Sigmoid colon (tissue), 7 donors: ENCODE data around the gene TSPO2. TPM values are rescaled to one million over a fixed set of nuclear protein-coding genes. Genes with fewer than 3 reads are reported as not detected.

Experiments used
- DNase-seq: peaks from one replicate; pipeline ENCODE4 v3.0.0-alpha.2; 2019
- H3K27ac ChIP-seq, 4 donors: fragments of 200-600 bp; sonication (generic); one replicate each; pipeline ENCODE4 v1.5.1; 2016 to 2019; ENCODE audit warnings: mild to moderate bottlenecking in 1 of 4
- H3K27me3 ChIP-seq, 3 donors: fragments of 200-600 bp; sonication (generic); one replicate each; pipeline ENCODE4 v1.5.1; 2019; ENCODE audit warnings: mild to moderate bottlenecking in 1 of 3
- H3K36me3 ChIP-seq, 4 donors: fragments of 200-600 bp; sonication (generic); one replicate each; pipeline ENCODE4 v1.5.1; 2016 to 2019
- H3K4me1 ChIP-seq, 4 donors: fragments of 200-600 bp; sonication (generic); one replicate each; pipeline ENCODE4 v1.5.1; 2017 to 2019
- H3K4me3 ChIP-seq, 4 donors: fragments of 200-600 bp; sonication (generic); one replicate each; pipeline ENCODE4 v1.5.1; 2017 to 2019; ENCODE audit warnings: mild to moderate bottlenecking in 2 of 4, moderate library complexity in 1 of 4
- H3K9me3 ChIP-seq, 4 donors: fragments of 200-600 bp in 3 of 4; sonication (generic) in 3 of 4; one replicate each; pipeline versions ENCODE4 v1.5.1 to v1.6.1; 2013 to 2019
- EP300 ChIP-seq, 4 donors: sonication (generic); formaldehyde crosslinking; IDR thresholded peaks; one replicate each; pipeline ENCODE4 v1.6.1; 2017; ENCODE audit warnings: antibody characterized with exemption in 4 of 4
- POLR2A ChIP-seq, 2 donors: fragments of 450-650 bp; IDR thresholded peaks; one replicate each; pipeline ENCODE4 v1.6.1; 2016; ENCODE audit warnings: antibody characterized with exemption in 2 of 2, mild to moderate bottlenecking in 2 of 2, moderate library complexity in 2 of 2
- POLR2AphosphoS5 ChIP-seq, 4 donors: sonication (generic); formaldehyde crosslinking; IDR thresholded peaks; one replicate each; pipeline ENCODE4 v1.6.1; 2017; ENCODE audit warnings: antibody characterized with exemption in 4 of 4
- WGBS, 2 donors: extraction: QIAGEN DNeasy Blood & Tissue Kit; methylation state at CpG; one replicate each; pipeline ENCODE4 v1.1.7; 2013; 5-methylcytosine and 5-hydroxymethylcytosine counted together
- intact Hi-C: fragments of 100-400 bp; cut with DNase I; formaldehyde crosslinking; loops from one replicate; pipeline ENCODE4 v1.15.1; 2023
- polyA plus RNA-seq, 3 donors: library from polyadenylated mRNA; stranded (reverse); fragments of 200-250 nt; gene quantifications; one replicate each; pipeline ENCODE4 v1.2.3, GENCODE V29; 2013
- total RNA-seq, 4 donors: library from RNA; depleted of rRNA; stranded (reverse); fragments of >200 nt; gene quantifications; one replicate each; pipeline ENCODE4 v1.1.0, GENCODE V29; 2016
- TF ChIP-seq, protein P1 (sequence below), 4 experiments: fragments of 450-650 bp in 3 of 4; fragments of 200-600 bp in 1 of 4; IDR thresholded peaks; one replicate each; pipeline ENCODE4 v1.5.1; 2016 to 2019; ENCODE audit warnings: antibody characterized with exemption in 4 of 4, mild to moderate bottlenecking in 3 of 4, moderate library complexity in 2 of 4
- donor health status: healthy with polysubstance abuse.
- donor health status: Bipolar disorder and iron deficiency.
- donor health status: healthy.

TSPO2 gene
- total and polyA plus RNA-seq, 7 donors = 0.48 TPM; not detected in 6

DNA sequence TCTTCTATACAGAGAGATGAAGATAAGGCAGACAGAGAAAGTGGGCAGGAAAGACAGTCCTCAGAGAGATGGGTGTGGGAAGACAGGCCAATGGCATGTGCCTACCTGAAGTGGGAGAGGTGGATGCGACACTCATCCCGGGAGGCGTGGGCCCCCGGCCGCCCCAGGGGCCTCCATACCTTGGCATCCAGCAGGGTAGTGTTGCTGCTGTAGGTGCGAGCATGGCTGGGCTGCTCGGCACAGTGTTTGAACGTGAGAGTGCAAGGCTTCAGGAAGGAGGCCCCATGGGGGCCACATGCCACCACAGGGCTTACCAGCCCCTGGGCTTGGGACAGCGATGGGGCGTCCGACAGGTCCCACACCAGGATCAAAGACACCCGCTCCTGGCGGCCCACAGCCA lies 8.5 kb upstream of the TSPO2 start:
- TF ChIP-seq, protein P1, sequence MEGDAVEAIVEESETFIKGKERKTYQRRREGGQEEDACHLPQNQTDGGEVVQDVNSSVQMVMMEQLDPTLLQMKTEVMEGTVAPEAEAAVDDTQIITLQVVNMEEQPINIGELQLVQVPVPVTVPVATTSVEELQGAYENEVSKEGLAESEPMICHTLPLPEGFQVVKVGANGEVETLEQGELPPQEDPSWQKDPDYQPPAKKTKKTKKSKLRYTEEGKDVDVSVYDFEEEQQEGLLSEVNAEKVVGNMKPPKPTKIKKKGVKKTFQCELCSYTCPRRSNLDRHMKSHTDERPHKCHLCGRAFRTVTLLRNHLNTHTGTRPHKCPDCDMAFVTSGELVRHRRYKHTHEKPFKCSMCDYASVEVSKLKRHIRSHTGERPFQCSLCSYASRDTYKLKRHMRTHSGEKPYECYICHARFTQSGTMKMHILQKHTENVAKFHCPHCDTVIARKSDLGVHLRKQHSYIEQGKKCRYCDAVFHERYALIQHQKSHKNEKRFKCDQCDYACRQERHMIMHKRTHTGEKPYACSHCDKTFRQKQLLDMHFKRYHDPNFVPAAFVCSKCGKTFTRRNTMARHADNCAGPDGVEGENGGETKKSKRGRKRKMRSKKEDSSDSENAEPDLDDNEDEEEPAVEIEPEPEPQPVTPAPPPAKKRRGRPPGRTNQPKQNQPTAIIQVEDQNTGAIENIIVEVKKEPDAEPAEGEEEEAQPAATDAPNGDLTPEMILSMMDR (IDR thresholded peaks at IDR 0.05) = no peak
- TF ChIP-seq POLR2AphosphoS5 (IDR thresholded peaks at IDR 0.05) (no peak), EP300 (IDR thresholded peaks at IDR 0.05) (no peak), POLR2A (IDR thresholded peaks at IDR 0.05) (no peak)

DNA sequence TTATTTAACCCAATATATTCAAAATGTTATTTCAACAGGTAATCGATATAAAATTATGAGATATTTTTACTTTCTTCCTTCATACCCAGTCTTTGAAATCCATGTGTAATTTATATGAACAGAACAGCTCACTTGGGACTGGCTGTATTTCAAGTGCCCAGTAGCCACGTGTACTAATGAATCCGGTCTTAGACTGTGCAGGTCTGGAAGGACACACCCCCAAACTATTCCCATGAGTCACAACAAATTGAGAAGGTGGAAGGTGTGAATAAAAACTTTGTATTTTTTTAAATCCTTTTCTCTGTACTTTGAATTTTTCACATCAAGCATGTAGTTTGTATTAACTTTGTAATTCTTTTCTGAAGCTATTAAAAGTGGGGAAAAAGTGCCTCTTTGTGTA lies 6.1 kb upstream of the TSPO2 start:
- no peaks in the 10 kb centered on the region for H3K9me3 ChIP-seq
- WGBS, 2 donors = 44 to 70% methylated on average over 3 of the region's 3 CpGs
- DNase-seq = no peak
- H3K4me3 ChIP-seq = no peak overlapping the region
- no peak for TF ChIP-seq POLR2AphosphoS5 (IDR thresholded peaks at IDR 0.05)
- TF ChIP-seq, protein P1 (IDR thresholded peaks at IDR 0.05) = no peak
- TF ChIP-seq POLR2A (IDR thresholded peaks at IDR 0.05) = no peak
- TF ChIP-seq EP300 (IDR thresholded peaks at IDR 0.05) = no peak
- H3K27ac ChIP-seq = no peak overlapping the region
- H3K4me1 ChIP-seq = no peaks in the 10 kb centered on the region
- intact Hi-C loops = no loop called here
- H3K36me3 ChIP-seq = no peaks in the 10 kb centered on the region
- no peaks in the 10 kb centered on the region for H3K27me3 ChIP-seq

More for the DNA sequence above, 8.5 kb upstream of the TSPO2 start:
- intact Hi-C loops = no loop called here
- Histone ChIP-seq H3K4me1 (peaks cover 0 to 2% (median 0%) of the 10 kb centered on the region in 4 donors), H3K4me3 (no peak overlapping the region), H3K27ac (no peak overlapping the region), H3K36me3 (no peaks in the 10 kb centered on the region), H3K9me3 (no peaks in the 10 kb centered on the region), H3K27me3 (no peaks in the 10 kb centered on the region)
- no peak for DNase-seq
- whole genome bisulfite sequencing, 2 donors = 92 to 96% methylated on average over 13 of the region's 13 CpGs

DNA sequence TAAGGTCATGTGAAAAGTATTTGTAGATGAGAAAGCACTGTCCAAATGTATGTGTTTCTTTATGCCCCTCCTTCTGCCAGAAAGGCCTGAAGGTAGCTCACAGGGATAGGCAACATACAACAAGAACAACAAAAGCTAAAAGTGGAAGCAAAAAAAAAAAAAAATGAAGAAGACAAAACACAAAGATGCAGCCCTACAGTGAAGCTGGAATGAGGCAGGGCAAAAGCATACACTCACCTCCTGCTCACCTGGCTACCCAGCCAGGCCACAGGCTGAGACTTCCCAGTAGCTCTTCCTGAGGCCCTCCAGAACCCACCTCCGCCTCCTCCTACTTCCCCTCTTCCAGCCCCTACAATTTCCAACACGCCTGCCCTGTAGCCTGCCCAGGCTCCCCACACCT lies 5.7 kb upstream of the TSPO2 start:
- intact Hi-C loops = no loop called here
- no peaks in the 10 kb centered on the region for H3K27me3 ChIP-seq
- 75 to 91% methylated on average over 2 of the region's 2 CpGs for WGBS, 2 donors
- H3K4me1 ChIP-seq = no peaks in the 10 kb centered on the region
- no peak for DNase-seq
- no peak for TF ChIP-seq POLR2AphosphoS5 (IDR thresholded peaks at IDR 0.05)
- TF ChIP-seq, protein P1 (IDR thresholded peaks at IDR 0.05) = no peak
- no peak for TF ChIP-seq EP300 (IDR thresholded peaks at IDR 0.05)
- no peak for TF ChIP-seq POLR2A (IDR thresholded peaks at IDR 0.05)
- no peak overlapping the region for H3K27ac ChIP-seq
- H3K9me3 ChIP-seq = no peaks in the 10 kb centered on the region
- no peak overlapping the region for H3K4me3 ChIP-seq
- H3K36me3 ChIP-seq = no peaks in the 10 kb centered on the region

DNA sequence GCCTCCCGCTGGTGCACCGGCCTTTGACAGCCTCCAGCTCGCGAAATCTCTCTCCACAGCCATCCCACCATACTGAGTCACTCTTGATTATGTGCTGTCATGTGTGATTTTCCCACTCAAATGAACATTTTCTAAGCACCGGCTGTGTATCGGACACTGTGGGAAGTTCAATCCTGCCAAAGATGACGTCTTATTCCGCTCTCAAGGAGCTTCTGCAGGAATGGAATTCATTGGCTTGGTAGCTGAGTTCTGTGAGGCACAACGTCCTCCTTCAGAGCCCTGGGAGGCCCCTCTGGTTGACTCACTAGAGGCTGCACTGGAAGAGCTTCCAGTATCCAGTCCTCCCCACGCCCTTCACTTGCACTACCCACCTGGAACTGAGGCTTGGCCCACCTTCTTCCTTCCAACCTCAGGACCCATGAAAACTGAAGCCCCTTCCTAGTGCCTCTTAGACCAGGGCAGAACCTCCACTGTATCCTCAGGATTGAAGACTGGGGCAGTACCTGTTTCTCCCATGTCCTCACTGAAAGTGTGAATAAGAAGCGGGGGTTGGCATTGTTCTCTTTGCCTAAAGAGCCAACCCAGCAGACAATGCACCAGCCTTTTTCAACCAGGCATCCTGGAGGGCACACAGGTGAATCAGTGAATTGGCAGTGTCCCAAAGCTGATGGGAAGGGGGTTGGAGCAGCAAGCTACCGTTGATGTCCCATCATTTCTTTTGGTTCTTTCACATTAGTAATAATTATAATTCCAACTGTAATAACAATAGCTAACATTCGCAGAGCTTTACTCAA lies 5.0 kb upstream of the TSPO2 start:
- no peak overlapping the region for H3K27ac ChIP-seq
- no peak for DNase-seq
- H3K36me3 ChIP-seq = no peaks in the 10 kb centered on the region
- H3K4me3 ChIP-seq = no peak overlapping the region
- intact Hi-C loops = no loop called here
- no peaks in the 10 kb centered on the region for H3K9me3 ChIP-seq
- no peak for TF ChIP-seq EP300 (IDR thresholded peaks at IDR 0.05)
- no peak for TF ChIP-seq POLR2AphosphoS5 (IDR thresholded peaks at IDR 0.05)
- TF ChIP-seq, protein P1 (IDR thresholded peaks at IDR 0.05) = no peak
- no peaks in the 10 kb centered on the region for H3K27me3 ChIP-seq
- 92 to 93% methylated on average over 13 of the region's 13 CpGs for WGBS, 2 donors
- no peaks in the 10 kb centered on the region for H3K4me1 ChIP-seq

DNA sequence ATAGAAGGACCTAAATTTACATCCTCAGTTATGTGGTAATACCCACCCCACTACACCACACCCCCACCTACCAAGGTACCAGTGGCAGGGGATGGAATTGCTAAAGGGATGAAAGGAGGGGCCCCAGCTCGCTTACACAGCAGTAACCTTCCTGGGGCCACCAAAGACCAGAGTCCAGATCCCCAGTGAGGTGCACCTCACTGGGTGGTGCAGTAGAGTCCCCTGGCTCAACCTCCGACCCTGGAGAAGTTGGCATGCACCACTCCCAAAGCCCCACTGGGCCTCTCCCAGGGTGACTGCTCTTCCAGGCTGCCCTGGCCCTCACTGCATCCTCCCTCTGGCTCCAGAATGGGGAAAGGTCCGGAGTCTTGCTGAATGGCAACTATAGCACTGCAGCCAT lies 4.1 kb upstream of the TSPO2 start:
- Histone ChIP-seq H3K27ac (no peak overlapping the region), H3K4me3 (no peak overlapping the region), H3K36me3 (no peaks in the 10 kb centered on the region), H3K4me1 (no peaks in the 10 kb centered on the region), H3K9me3 (no peaks in the 10 kb centered on the region), H3K27me3 (no peaks in the 10 kb centered on the region)
- WGBS, 2 donors = 87 to 90% methylated on average over 3 of the region's 3 CpGs
- intact Hi-C loops = no loop called here
- no peak for DNase-seq
- TF ChIP-seq POLR2AphosphoS5 (IDR thresholded peaks at IDR 0.05) = no peak
- no peak for TF ChIP-seq POLR2A (IDR thresholded peaks at IDR 0.05)
- TF ChIP-seq, protein P1 (IDR thresholded peaks at IDR 0.05) = no peak
- no peak for TF ChIP-seq EP300 (IDR thresholded peaks at IDR 0.05)
